DMS114 treated with DMSO at 0.1 percent for 48 hours (cell line): ENCODE measurements around the gene RBM7.

Source experiments
- DNase-seq: peaks from one replicate; lab custom pipeline; 2025; ENCODE audit not compliant: unreplicated experiment; lab: John Stamatoyannopoulos, UW

Gene RBM7

GRCh38 chr11:114400216-114400914 is at the start of gene RBM7, which contains the start of gene C11orf71:
Gene RBM7 (plus strand): TSS chr11:114400666. CDS start chr11:114400672, 6 bp downstream.
Gene C11orf71 (minus strand): TSS chr11:114400511. CDS start chr11:114400331, 180 bp downstream.
- DNase-seq: peak; percentile 75

GRCh38 chr11:114353443-114353842 is 47.0 kb upstream of the RBM7 start:
- no peak for DNase-seq

GRCh38 chr11:114354076-114354475 is 46.4 kb upstream of the RBM7 start:
- no peak for DNase-seq

GRCh38 chr11:114358716-114359115 is 41.8 kb upstream of the RBM7 start:
- DNase-seq: no peak

- no peak for DNase-seq
Measured at GRCh38 chr11:114359342-114359741, 41.1 kb upstream of the RBM7 start.

GRCh38 chr11:114362326-114362725 is 38.1 kb upstream of the RBM7 start:
- no peak for DNase-seq

GRCh38 chr11:114362958-114363357 is 37.5 kb upstream of the RBM7 start:
- no peak for DNase-seq

- no peak for DNase-seq
Measured at GRCh38 chr11:114366331-114367243, 33.9 kb upstream of the RBM7 start.

GRCh38 chr11:114367244-114367957 is 33.1 kb upstream of the RBM7 start:
- no peak for DNase-seq

- DNase-seq: no peak
Measured at GRCh38 chr11:114368918-114369680, 31.4 kb upstream of the RBM7 start.

- no peak for DNase-seq
Measured at GRCh38 chr11:114375052-114375451, 25.4 kb upstream of the RBM7 start.

- DNase-seq: no peak
Measured at GRCh38 chr11:114377612-114378267, 22.7 kb upstream of the RBM7 start.

- DNase-seq: no peak
Measured at GRCh38 chr11:114379394-114380069, 20.9 kb upstream of the RBM7 start.

GRCh38 chr11:114382509-114382908 is 18.0 kb upstream of the RBM7 start:
- no peak for DNase-seq

- DNase-seq: no peak
Measured at GRCh38 chr11:114384487-114384886, 16.0 kb upstream of the RBM7 start.

GRCh38 chr11:114386131-114386530 is 14.3 kb upstream of the RBM7 start:
- no peak for DNase-seq

- no peak for DNase-seq
Measured at GRCh38 chr11:114386545-114386944, 13.9 kb upstream of the RBM7 start.

- no peak for DNase-seq
Measured at GRCh38 chr11:114392735-114393667, 7.5 kb upstream of the RBM7 start.
